BLaER1 (cell line): ENCODE measurements around the gene GPR183.
A peak's percentile ranks its signal among the peaks of the same experiment; 100 is the strongest.

Source experiments
- H3K27ac ChIP-seq: shearing (Covaris generic); formaldehyde crosslinking; 2 replicates; pipeline ENCODE4 v1.8.1; 2022
- H3K27me3 ChIP-seq: shearing (Covaris generic); formaldehyde crosslinking; 2 replicates; pipeline ENCODE4 v1.8.1; 2022
- H3K36me3 ChIP-seq: shearing (Covaris generic); formaldehyde crosslinking; 2 replicates; pipeline ENCODE4 v1.8.1; 2022
- H3K4me1 ChIP-seq: shearing (Covaris generic); formaldehyde crosslinking; 2 replicates; pipeline ENCODE4 v1.8.1; 2022
- H3K4me2 ChIP-seq: shearing (Covaris generic); formaldehyde crosslinking; 2 replicates; pipeline ENCODE4 v1.8.1; 2022
- H3K4me3 ChIP-seq: shearing (Covaris generic); formaldehyde crosslinking; 2 replicates; pipeline ENCODE4 v1.8.1; 2022
- H3K9ac ChIP-seq: shearing (Covaris generic); formaldehyde crosslinking; 2 replicates; pipeline ENCODE4 v1.8.1; 2022
- H3K9me3 ChIP-seq: shearing (Covaris generic); formaldehyde crosslinking; 2 replicates; pipeline ENCODE4 v1.8.1; 2022
- H4K20me1 ChIP-seq: shearing (Covaris generic); formaldehyde crosslinking; 2 replicates; pipeline ENCODE4 v1.8.1; 2022
- Cebpa-rat ChIP-seq: shearing (Covaris generic); IDR thresholded peaks from 2 replicates; pipeline ENCODE4 v1.8.1; 2022

GPR183 gene

DNA sequence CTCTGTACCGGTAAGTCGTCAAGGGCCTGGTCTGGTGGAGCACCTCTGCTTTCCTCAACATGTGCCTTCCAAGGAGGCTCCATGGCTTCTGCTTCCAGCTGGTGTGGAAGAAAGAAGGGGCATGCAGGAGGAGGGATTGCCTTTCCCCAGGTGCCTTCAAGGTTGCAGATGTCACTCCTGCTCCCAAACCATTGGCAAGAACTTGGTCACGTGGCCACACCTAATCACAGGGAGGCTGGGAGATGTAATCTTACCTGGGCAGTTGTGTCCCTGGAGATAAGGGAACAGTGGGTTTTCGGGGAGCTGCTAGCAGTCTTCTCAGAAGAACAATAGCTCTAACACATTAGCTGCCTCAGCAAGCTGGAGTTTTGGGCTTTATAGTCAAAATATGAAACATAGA, 39.3 kb downstream of the GPR183 start:
- peaks cover 86% of the 10 kb centered on the region for H4K20me1 ChIP-seq
- peaks cover 7% of the 10 kb centered on the region for H3K9me3 ChIP-seq
- H3K27me3 ChIP-seq = no peaks in the 10 kb centered on the region
- TF ChIP-seq Cebpa-rat = no peak
- H3K36me3 ChIP-seq = peaks cover 35% of the 10 kb centered on the region
- H3K4me3 ChIP-seq = no peak overlapping the region
- peaks cover 66% of the 10 kb centered on the region for H3K4me1 ChIP-seq
- H3K9ac ChIP-seq = no peak overlapping the region
- H3K4me2 ChIP-seq = no peak overlapping the region
- H3K27ac ChIP-seq = no peak overlapping the region

DNA sequence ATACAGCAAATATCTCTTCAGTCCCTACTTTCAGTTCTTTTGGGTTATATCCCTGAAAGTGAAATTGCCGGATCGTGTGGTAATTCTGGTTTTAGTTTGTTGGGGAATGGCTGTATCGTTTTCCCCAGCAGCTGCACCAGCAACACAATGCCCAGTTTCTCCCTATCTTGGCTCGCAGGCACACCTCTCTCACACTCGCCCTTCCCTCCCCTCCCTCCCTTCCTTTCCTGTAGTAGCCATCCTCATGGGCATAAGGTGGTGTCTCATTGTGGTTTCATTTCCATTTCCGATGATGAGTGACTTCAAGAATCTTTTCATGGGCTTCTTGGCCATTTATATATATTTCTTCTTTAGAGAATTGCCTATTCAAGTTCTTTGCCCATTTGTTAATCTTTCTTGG, 40.4 kb downstream of the GPR183 start:
- no peak overlapping the region for H3K4me3 ChIP-seq
- H3K9ac ChIP-seq = no peak overlapping the region
- peaks cover 31% of the 10 kb centered on the region for H3K36me3 ChIP-seq
- peaks cover 82% of the 10 kb centered on the region for H4K20me1 ChIP-seq
- H3K27ac ChIP-seq = no peak overlapping the region
- TF ChIP-seq Cebpa-rat = no peak
- H3K4me2 ChIP-seq = peak overlapping the region; percentile 35
- H3K9me3 ChIP-seq = no peaks in the 10 kb centered on the region
- H3K4me1 ChIP-seq = peaks cover 77% of the 10 kb centered on the region
- H3K27me3 ChIP-seq = no peaks in the 10 kb centered on the region

DNA sequence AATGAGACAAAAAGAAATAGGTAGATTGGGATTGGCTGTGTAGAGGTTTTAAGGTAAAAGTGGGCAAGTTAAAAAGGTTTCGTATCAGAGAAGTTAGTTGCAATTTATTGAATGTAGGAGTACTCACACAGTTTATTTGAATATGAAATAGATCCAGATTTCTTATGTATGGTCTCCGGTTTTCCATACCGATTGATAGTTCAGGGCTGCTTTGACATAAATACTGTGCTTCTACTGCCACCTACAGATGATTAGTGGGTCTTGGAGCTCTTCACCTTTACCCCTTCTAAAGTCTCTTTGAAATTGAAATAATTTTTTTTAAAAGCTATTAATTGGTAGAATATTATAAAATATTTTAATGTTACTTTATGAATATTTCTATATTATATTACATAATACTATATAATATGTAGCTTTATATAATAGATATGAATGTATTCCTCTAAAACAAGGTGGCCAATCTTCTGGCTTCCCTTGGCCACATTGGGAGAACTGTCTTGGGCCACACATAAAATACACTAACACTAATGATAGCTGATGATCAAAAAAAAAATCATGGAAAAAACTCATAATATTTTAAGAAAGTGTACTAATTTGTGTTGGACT, 41.3 kb downstream of the GPR183 start:
- H4K20me1 ChIP-seq = peaks cover 77% of the 10 kb centered on the region
- no peaks in the 10 kb centered on the region for H3K27me3 ChIP-seq
- no peak overlapping the region for H3K4me3 ChIP-seq
- H3K4me1 ChIP-seq = peaks cover 86% of the 10 kb centered on the region
- H3K36me3 ChIP-seq = peaks cover 30% of the 10 kb centered on the region
- H3K9me3 ChIP-seq = no peaks in the 10 kb centered on the region
- H3K4me2 ChIP-seq = no peak overlapping the region
- no peak overlapping the region for H3K9ac ChIP-seq
- no peak for TF ChIP-seq Cebpa-rat
- no peak overlapping the region for H3K27ac ChIP-seq

DNA sequence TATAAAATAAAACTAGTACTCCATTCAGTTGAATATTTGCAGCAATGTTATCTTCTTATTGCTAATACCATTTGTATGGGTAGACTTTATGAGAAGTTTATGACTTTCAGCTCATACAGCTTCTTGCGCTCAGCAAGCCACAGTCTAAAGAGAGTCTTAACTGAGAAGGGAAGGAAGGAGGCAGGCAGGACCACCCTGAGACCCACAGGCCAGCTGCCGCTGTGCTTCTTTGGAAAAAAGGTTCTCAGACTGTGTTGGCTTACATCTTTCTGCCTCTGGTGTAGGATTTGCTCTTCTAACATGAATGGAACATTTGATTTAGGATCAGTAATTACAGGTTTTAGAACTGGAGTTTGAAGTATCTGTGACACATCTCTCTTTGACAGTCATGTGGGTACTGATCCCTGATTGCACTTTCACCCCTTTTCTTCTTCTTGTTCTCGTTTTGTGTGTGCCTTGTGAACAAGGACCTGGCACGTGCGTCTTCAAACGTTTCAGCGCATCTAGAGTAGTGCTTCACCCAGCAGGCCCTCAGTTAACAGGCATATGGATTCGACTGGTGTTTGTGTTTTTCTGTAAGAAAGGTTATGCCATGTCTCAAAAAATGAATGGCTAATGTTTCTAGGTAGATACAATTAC, 41.9 kb downstream of the GPR183 start:
- Histone ChIP-seq H3K9me3 (no peaks in the 10 kb centered on the region), H3K4me2 (peak overlapping the region; percentile 71; the same call in 1 of the 2 replicates), H3K9ac (no peak overlapping the region), H3K36me3 (peaks cover 31% of the 10 kb centered on the region), H3K4me3 (no peak overlapping the region), H3K4me1 (peaks cover 88% of the 10 kb centered on the region), H4K20me1 (peaks cover 72% of the 10 kb centered on the region), H3K27ac (no peak overlapping the region), H3K27me3 (no peaks in the 10 kb centered on the region)
- TF ChIP-seq Cebpa-rat = no peak

DNA sequence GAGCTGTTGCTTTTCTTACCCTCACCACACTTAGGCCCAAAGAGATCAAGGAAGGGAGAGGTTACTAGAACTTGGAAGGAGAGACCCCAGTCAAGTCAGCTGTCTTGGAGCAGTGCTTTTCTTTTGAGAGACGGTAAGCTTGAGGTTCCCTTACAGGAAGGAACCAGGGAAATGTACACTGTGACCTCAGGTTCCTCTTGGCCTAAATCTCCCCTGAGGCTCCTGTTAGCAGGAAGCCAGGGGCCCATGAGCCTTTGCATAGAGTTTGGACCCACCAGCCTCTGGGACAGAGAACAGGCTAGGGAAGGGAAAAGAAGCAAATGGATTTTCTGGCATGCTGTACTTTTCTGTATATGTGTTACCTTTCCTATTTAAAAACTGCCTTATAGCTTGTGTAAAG, 43.1 kb downstream of the GPR183 start:
- H3K27me3 ChIP-seq = no peaks in the 10 kb centered on the region
- no peak overlapping the region for H3K4me3 ChIP-seq
- H3K9me3 ChIP-seq = no peaks in the 10 kb centered on the region
- H3K9ac ChIP-seq = peak overlapping the region; percentile 13
- peaks cover 38% of the 10 kb centered on the region for H3K36me3 ChIP-seq
- H4K20me1 ChIP-seq = peaks cover 63% of the 10 kb centered on the region
- 0 out of 2 replicates have a peak overlapping the region, but pooled peaks have one; percentile 22 for H3K27ac ChIP-seq
- TF ChIP-seq Cebpa-rat = no peak
- peak overlapping the region; percentile 71 for H3K4me2 ChIP-seq
- H3K4me1 ChIP-seq = peaks cover 97% of the 10 kb centered on the region

DNA sequence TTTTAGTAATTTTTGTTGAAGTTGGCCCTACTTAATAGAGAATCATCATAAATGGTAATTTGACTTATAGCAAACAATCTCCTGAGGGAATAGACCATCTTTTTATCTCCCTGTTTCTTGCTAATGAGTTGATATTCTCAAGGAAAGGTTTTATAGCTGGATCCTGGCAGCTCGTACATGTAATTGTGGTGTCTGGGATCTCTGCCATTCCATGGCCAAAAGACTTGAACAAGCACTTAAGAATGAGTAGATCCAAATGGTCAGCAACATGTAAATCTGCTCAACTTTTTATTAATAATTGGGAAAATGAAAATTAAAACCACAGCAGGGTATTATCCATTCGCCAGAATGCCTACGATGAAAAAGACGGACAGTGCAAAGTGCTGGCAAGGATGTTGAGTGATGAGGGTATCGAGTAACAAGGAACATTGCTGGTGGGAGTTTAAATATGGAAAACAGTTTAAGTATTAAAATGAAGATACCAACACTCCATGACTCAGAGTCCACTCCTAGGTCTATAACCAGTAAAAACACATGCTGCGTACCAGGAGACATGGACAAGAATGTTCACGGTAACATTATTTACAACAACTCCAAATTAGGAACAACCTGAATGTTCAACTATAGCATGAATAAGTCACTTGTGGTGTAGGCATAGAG, 43.9 kb downstream of the GPR183 start:
- H4K20me1 ChIP-seq = peaks cover 55% of the 10 kb centered on the region
- TF ChIP-seq Cebpa-rat = no peak
- H3K27me3 ChIP-seq = no peaks in the 10 kb centered on the region
- no peaks in the 10 kb centered on the region for H3K9me3 ChIP-seq
- H3K36me3 ChIP-seq = peaks cover 32% of the 10 kb centered on the region
- no peak overlapping the region for H3K9ac ChIP-seq
- H3K27ac ChIP-seq = 0 out of 2 replicates have a peak overlapping the region, but pooled peaks have one; percentile 22
- H3K4me1 ChIP-seq = peaks cover 97% of the 10 kb centered on the region
- no peak overlapping the region for H3K4me3 ChIP-seq
- peak overlapping the region; percentile 71 for H3K4me2 ChIP-seq

DNA sequence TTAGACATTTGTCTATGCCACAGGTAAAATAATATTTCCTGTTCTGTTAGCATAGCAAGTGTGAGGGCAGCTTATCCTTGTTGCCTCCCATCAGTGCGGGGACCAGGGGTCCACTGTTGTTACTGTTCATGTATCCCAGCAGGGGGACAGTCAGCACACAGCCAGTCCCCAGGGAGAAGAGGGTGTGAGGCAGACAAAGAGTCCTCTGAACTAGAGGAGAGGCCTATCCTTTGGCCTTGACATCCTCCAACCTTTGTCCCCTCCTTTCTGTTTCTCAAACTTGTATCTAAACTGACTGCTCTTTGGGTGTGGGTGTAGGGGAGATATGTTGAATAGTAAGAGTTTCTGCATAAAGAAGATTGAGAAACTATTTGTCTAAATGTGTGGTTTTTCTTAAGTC, 46.1 kb downstream of the GPR183 start:
- no peaks in the 10 kb centered on the region for H3K27me3 ChIP-seq
- peaks cover 97% of the 10 kb centered on the region for H3K4me1 ChIP-seq
- H3K4me3 ChIP-seq = no peak overlapping the region
- H3K9ac ChIP-seq = no peak overlapping the region
- peak overlapping the region; percentile 73 for H3K4me2 ChIP-seq
- H3K9me3 ChIP-seq = no peaks in the 10 kb centered on the region
- peaks cover 33% of the 10 kb centered on the region for H4K20me1 ChIP-seq
- TF ChIP-seq Cebpa-rat = no peak
- H3K36me3 ChIP-seq = peaks cover 21% of the 10 kb centered on the region
- H3K27ac ChIP-seq = 0 out of 2 replicates have a peak overlapping the region, but pooled peaks have one; percentile 44

DNA sequence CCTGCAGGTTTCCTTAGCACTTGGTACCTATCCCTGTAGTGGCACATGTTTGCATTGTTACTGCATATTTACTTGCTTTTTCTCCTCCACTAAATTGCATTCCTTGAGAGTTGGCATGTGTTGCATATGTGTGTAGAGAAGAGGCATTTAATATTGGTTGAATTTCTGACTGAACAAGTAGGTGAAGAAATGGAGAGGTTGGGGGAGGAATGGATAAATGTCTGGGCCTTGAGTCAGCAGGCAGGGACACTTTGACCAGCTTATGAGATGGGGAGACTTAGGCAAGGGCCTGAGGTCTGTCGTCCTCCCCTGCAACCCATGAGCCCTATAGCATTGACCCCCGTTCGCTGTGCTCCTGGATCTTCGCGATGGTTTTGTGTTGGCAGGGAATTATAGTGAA, 47.0 kb downstream of the GPR183 start:
- Histone ChIP-seq H3K27ac (peak overlapping the region; percentile 74), H3K4me2 (peak overlapping the region; percentile 73), H3K27me3 (no peaks in the 10 kb centered on the region), H3K4me3 (no peak overlapping the region), H3K4me1 (peaks cover 100% of the 10 kb centered on the region), H3K9ac (no peak overlapping the region), H3K9me3 (no peaks in the 10 kb centered on the region), H3K36me3 (peaks cover 25% of the 10 kb centered on the region), H4K20me1 (peaks cover 25% of the 10 kb centered on the region)
- no peak for TF ChIP-seq Cebpa-rat

DNA sequence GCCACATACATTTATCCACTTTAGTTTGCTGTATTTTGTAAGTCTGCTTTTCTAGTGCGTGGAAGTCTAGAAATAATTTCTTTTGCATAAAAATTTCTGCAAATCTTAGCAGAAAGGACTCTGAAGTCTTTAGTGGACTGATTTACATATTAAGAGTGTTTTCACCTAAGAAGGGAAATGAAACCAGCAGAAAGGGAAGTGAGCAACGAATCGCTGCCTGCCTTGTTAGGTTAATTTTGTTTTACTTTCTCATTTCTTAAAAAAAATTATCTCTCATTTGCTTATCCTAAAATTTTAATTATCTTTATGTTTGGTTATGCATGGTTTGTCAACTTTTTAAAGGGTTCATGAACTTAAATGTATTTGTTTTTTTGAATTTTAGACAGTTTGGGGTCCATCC, 48.3 kb downstream of the GPR183 start:
- TF ChIP-seq Cebpa-rat = no peak
- H3K4me2 ChIP-seq = peak overlapping the region; percentile 73
- peaks cover 33% of the 10 kb centered on the region for H3K36me3 ChIP-seq
- peak overlapping the region; percentile 71; the same call in 1 of the 2 replicates for H3K9ac ChIP-seq
- peaks cover 100% of the 10 kb centered on the region for H3K4me1 ChIP-seq
- peaks cover 12% of the 10 kb centered on the region for H4K20me1 ChIP-seq
- H3K9me3 ChIP-seq = no peaks in the 10 kb centered on the region
- H3K27ac ChIP-seq = peak overlapping the region; percentile 74
- H3K4me3 ChIP-seq = peak overlapping the region; percentile 51; the same call in 1 of the 2 replicates
- no peaks in the 10 kb centered on the region for H3K27me3 ChIP-seq
